Uterus (tissue), 4 donors: ENCODE data around the gene CC2D2B. TPM values are rescaled to one million over a fixed set of nuclear protein-coding genes. Genes with fewer than 3 reads are reported as not detected.
"Not testable (repeated sequence)": the region's sequence is repeated elsewhere in the genome, so short reads cannot be mapped to it uniquely, and the experiment has no call there.

Source experiments
- DNase-seq, 2 donors: peaks; one replicate each; pipeline ENCODE4 v3.0.0-alpha.2; 2019 to 2020
- H3K27ac ChIP-seq, 2 donors: fragments of 200-600 bp; sonication (generic); 1 replicate in 1 of 2; 2 replicates in 1 of 2; pipeline ENCODE4 v1.5.1; 2016 to 2018
- H3K27me3 ChIP-seq, 2 donors: fragments of 200-600 bp; sonication (generic); one replicate each; pipeline ENCODE4 v1.5.1; 2018 to 2019; ENCODE audit warnings: control low read depth in 1 of 2
- H3K36me3 ChIP-seq, 2 donors: fragments of 200-600 bp; sonication (generic); one replicate each; pipeline ENCODE4 v1.5.1; 2019; ENCODE audit warnings: control low read depth in 1 of 2
- H3K4me1 ChIP-seq, 2 donors: fragments of 200-600 bp; sonication (generic); one replicate each; pipeline ENCODE4 v1.5.1; 2018 to 2019; ENCODE audit warnings: control low read depth in 1 of 2
- H3K4me3 ChIP-seq, 2 donors: fragments of 200-600 bp; sonication (generic); 1 replicate in 1 of 2; 2 replicates in 1 of 2; pipeline ENCODE4 v1.5.1; 2018 to 2019; ENCODE audit warnings: mild to moderate bottlenecking in 1 of 2
- H3K9me3 ChIP-seq, 2 donors: fragments of 200-600 bp; sonication (generic); one replicate each; pipeline ENCODE4 v1.5.1; 2019; ENCODE audit warnings: control low read depth in 1 of 2
- CTCF ChIP-seq, 4 experiments: fragments of 200-600 bp in 2 of 4; fragments of 450-650 bp in 2 of 4; sonication (generic) in 2 of 4; IDR thresholded peaks; one replicate each; pipeline ENCODE4 v1.5.1; 2016 to 2019; ENCODE audit warnings: antibody characterized with exemption in 4 of 4, mild to moderate bottlenecking in 2 of 4, moderate library complexity in 1 of 4
- POLR2A ChIP-seq, 2 donors: fragments of 450-650 bp; IDR thresholded peaks; one replicate each; pipeline ENCODE4 v1.6.1; 2016; ENCODE audit warnings: antibody characterized with exemption in 2 of 2, mild to moderate bottlenecking in 1 of 2, moderate library complexity in 1 of 2
- intact Hi-C: fragments of 100-400 bp; cut with DNase I; formaldehyde crosslinking; loops from one replicate; pipeline ENCODE4 v1.15.1; 2023; ENCODE audit warnings: low total_unique reads
- total RNA-seq, 4 donors: library from RNA; depleted of rRNA in 3 of 4; stranded (reverse); fragments of >200 nt in 3 of 4; gene quantifications; one replicate each; pipeline versions ENCODE4 v1.1.0 to v1.2.4, GENCODE V29; 2014 to 2023
- donor health status: DM: yes; HTN: yes; CAD: no.

The CC2D2B gene
- total RNA-seq, 4 donors from 2014 or later = 2.1 to 7.3 (median 5.0) TPM

GRCh38 chr10:96043893-96044715 lies 136.3 kb downstream of the CC2D2B start:
- DNase-seq = peak; percentile 24 to 25
- Histone ChIP-seq H3K27ac (peak overlapping the region; percentile 70 to 91), H3K27me3 (no peaks in the 10 kb centered on the region), H3K4me1 (no peaks in the 10 kb centered on the region), H3K4me3 (peak overlapping the region; percentile 53 to 93), H3K36me3 (no peaks in the 10 kb centered on the region), H3K9me3 (no peaks in the 10 kb centered on the region)
- intact Hi-C loops = no loop called here
- no peak for TF ChIP-seq POLR2A (IDR thresholded peaks at IDR 0.05)
- TF ChIP-seq CTCF (IDR thresholded peaks at IDR 0.05) = no peak

GRCh38 chr10:96044736-96045135 lies 137.0 kb downstream of the CC2D2B start:
- H3K27ac ChIP-seq = peak overlapping the region; percentile 70 to 91
- no peaks in the 10 kb centered on the region for H3K9me3 ChIP-seq
- no peaks in the 10 kb centered on the region for H3K4me1 ChIP-seq
- H3K4me3 ChIP-seq = peak overlapping the region; percentile 53 to 93
- no peaks in the 10 kb centered on the region for H3K27me3 ChIP-seq
- intact Hi-C loops = no loop called here
- no peak for TF ChIP-seq POLR2A (IDR thresholded peaks at IDR 0.05)
- TF ChIP-seq CTCF (IDR thresholded peaks at IDR 0.05) = no peak
- no peaks in the 10 kb centered on the region for H3K36me3 ChIP-seq
- no peak for DNase-seq

- intact Hi-C loops = no loop called here
- TF ChIP-seq POLR2A (IDR thresholded peaks at IDR 0.05) (no peak), CTCF (IDR thresholded peaks at IDR 0.05) (no peak)
- no peak for DNase-seq
- H3K4me3 ChIP-seq = no peak overlapping the region
- no peaks in the 10 kb centered on the region for H3K9me3 ChIP-seq
- H3K4me1 ChIP-seq = no peaks in the 10 kb centered on the region
- H3K36me3 ChIP-seq = no peaks in the 10 kb centered on the region
- H3K27ac ChIP-seq = no peak overlapping the region
- no peaks in the 10 kb centered on the region for H3K27me3 ChIP-seq
Measured at GRCh38 chr10:96046546-96046945, 138.8 kb downstream of the CC2D2B start.

- H3K36me3 ChIP-seq = no peaks in the 10 kb centered on the region
- no peak overlapping the region for H3K4me3 ChIP-seq
- intact Hi-C loops = no loop called here
- no peak for DNase-seq
- no peaks in the 10 kb centered on the region for H3K4me1 ChIP-seq
- H3K27ac ChIP-seq = no peak overlapping the region
- H3K9me3 ChIP-seq = no peaks in the 10 kb centered on the region
- TF ChIP-seq POLR2A (IDR thresholded peaks at IDR 0.05) = no peak
- TF ChIP-seq CTCF (IDR thresholded peaks at IDR 0.05) = no peak
- H3K27me3 ChIP-seq = no peaks in the 10 kb centered on the region
Measured at GRCh38 chr10:96047004-96047649, 139.4 kb downstream of the CC2D2B start.

- H3K4me3 ChIP-seq, H3K27me3 ChIP-seq, H3K9me3 ChIP-seq, DNase-seq, intact Hi-C loops, H3K27ac ChIP-seq, H3K4me1 ChIP-seq, H3K36me3 ChIP-seq: not testable (repeated sequence)
Measured at GRCh38 chr10:96047925-96048324, 140.2 kb downstream of the CC2D2B start.
